Measurements from ENCODE around the gene NBL1.

NBL1 gene

GRCh38 chr1:19648689-19649088 is 4.6 kb downstream of the NBL1 start:
- no peaks in the 10 kb centered on the region for H3K9me2 ChIP-seq (replicated peaks; ENCODE audit: insufficient read depth, low read length)
- no peaks in the 10 kb centered on the region for H3K79me2 ChIP-seq (ENCODE audit: low read length)
- no peak overlapping the region for H2AFZ ChIP-seq (ENCODE audit: low read length)
- H3K9ac ChIP-seq (ENCODE audit: low read length) = no peak overlapping the region
- no peaks in the 10 kb centered on the region for H3F3A ChIP-seq (ENCODE audit: insufficient read depth, low read length)
- TF ChIP-seq CTCF (IDR thresholded peaks at IDR 0.05; ENCODE audit: low read length) = no peak
- no peak for TF ChIP-seq EZH2phosphoT487 (IDR thresholded peaks at IDR 0.05; ENCODE audit: low read length)
- no peak for TF ChIP-seq EZH2 (optimal IDR thresholded peaks at IDR 0.05; ENCODE audit: low read depth, low read length)
- no peak for DNase-seq
- H3K4me1 ChIP-seq (ENCODE audit: low read length) = no peaks in the 10 kb centered on the region
- no peak overlapping the region for H3K4me3 ChIP-seq (ENCODE audit: low read length)
- no peaks in the 10 kb centered on the region for H3K9me3 ChIP-seq (replicated peaks; ENCODE audit: insufficient read depth, low read length)
- H3K4me2 ChIP-seq (ENCODE audit: low read depth, low read length) = no peak overlapping the region
- peaks cover 46% of the 10 kb centered on the region for H3K27me3 ChIP-seq (replicated peaks; ENCODE audit: insufficient read depth, low read length)
- no peak overlapping the region for H3K27ac ChIP-seq (ENCODE audit: low read length)
- no peaks in the 10 kb centered on the region for H4K20me1 ChIP-seq (ENCODE audit: insufficient read depth, low read length)
- H3K36me3 ChIP-seq (replicated peaks; ENCODE audit: insufficient read depth, low read length) = no peaks in the 10 kb centered on the region

GRCh38 chr1:19650416-19651140 is 6.5 kb downstream of the NBL1 start:
- Histone ChIP-seq H3F3A (ENCODE audit: insufficient read depth, low read length) (no peaks in the 10 kb centered on the region), H3K79me2 (ENCODE audit: low read length) (no peaks in the 10 kb centered on the region), H3K27me3 (replicated peaks; ENCODE audit: insufficient read depth, low read length) (peaks cover 46% of the 10 kb centered on the region), H2AFZ (ENCODE audit: low read length) (no peak overlapping the region), H3K9me3 (replicated peaks; ENCODE audit: insufficient read depth, low read length) (no peaks in the 10 kb centered on the region), H3K36me3 (replicated peaks; ENCODE audit: insufficient read depth, low read length) (no peaks in the 10 kb centered on the region), H3K4me3 (ENCODE audit: low read length) (no peak overlapping the region), H3K9me2 (replicated peaks; ENCODE audit: insufficient read depth, low read length) (no peaks in the 10 kb centered on the region), H3K4me2 (ENCODE audit: low read depth, low read length) (peak overlapping the region; percentile 21; the same call in 1 of the 2 replicates), H4K20me1 (ENCODE audit: insufficient read depth, low read length) (no peaks in the 10 kb centered on the region), H3K9ac (ENCODE audit: low read length) (no peak overlapping the region), H3K4me1 (ENCODE audit: low read length) (no peaks in the 10 kb centered on the region), H3K27ac (ENCODE audit: low read length) (no peak overlapping the region)
- no peak for TF ChIP-seq EZH2 (optimal IDR thresholded peaks at IDR 0.05; ENCODE audit: low read depth, low read length)
- no peak for TF ChIP-seq CTCF (IDR thresholded peaks at IDR 0.05; ENCODE audit: low read length)
- no peak for DNase-seq

- Histone ChIP-seq H3K9me3 (replicated peaks; ENCODE audit: insufficient read depth, low read length) (no peaks in the 10 kb centered on the region), H4K20me1 (ENCODE audit: insufficient read depth, low read length) (no peaks in the 10 kb centered on the region), H2AFZ (ENCODE audit: low read length) (no peak overlapping the region), H3K36me3 (replicated peaks; ENCODE audit: insufficient read depth, low read length) (no peaks in the 10 kb centered on the region), H3K27ac (ENCODE audit: low read length) (no peak overlapping the region), H3K4me1 (ENCODE audit: low read length) (no peaks in the 10 kb centered on the region), H3K9me2 (replicated peaks; ENCODE audit: insufficient read depth, low read length) (no peaks in the 10 kb centered on the region), H3K79me2 (ENCODE audit: low read length) (no peaks in the 10 kb centered on the region), H3K27me3 (replicated peaks; ENCODE audit: insufficient read depth, low read length) (peaks cover 46% of the 10 kb centered on the region), H3K4me3 (ENCODE audit: low read length) (no peak overlapping the region), H3K9ac (ENCODE audit: low read length) (no peak overlapping the region), H3K4me2 (ENCODE audit: low read depth, low read length) (peak overlapping the region; percentile 21; the same call in 1 of the 2 replicates), H3F3A (ENCODE audit: insufficient read depth, low read length) (no peaks in the 10 kb centered on the region)
- peak; percentile 10 for DNase-seq
- TF ChIP-seq EZH2 (optimal IDR thresholded peaks at IDR 0.05; ENCODE audit: low read depth, low read length) = no peak
- peak; percentile 54 for TF ChIP-seq CTCF (IDR thresholded peaks at IDR 0.05; ENCODE audit: low read length)
These were observed 7.1 kb downstream of the NBL1 start for GRCh38 chr1:19651141-19651737.
